ENCODE data around the gene DNAL4. TPM values are rescaled to one million over a fixed set of nuclear protein-coding genes. Genes with fewer than 3 reads are reported as not detected.

DNAL4 gene
- total RNA-seq, 1 donor from 2014 or later, result 18.0 TPM

DNA sequence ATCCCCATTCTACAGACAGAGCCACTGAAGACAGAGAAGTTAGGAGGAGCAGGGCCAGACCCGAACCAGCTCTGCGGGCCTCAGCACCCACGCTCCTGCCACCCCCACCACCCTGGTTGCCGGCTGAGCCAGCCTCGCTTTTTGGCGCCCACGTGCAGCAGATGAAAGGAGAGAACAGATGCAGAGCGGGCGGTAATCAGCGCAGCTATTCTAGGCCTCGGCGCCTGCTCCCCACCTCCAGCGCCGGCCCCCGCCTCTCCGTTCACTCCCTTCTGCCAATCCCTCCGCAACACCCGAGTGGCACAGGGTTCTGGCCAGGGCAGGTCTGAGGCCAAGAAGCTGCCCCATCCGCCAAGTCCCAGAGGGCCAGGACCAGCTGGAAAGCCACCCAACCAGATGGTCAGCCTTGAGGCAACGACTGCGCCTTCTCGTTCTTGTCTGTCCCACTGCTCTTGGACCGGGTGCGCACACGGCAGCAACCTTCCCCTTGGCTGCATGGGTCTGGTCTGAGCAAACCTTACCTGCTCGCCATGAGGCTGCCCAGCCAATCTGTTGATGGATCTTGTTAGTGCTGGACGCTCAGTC lies 16.8 kb downstream of the DNAL4 start:
- H3K27me3 ChIP-seq, result no peaks in the 10 kb centered on the region
- no peaks in the 10 kb centered on the region for H3K4me1 ChIP-seq
- H3K36me3 ChIP-seq, result peaks cover 11 to 16% of the 10 kb centered on the region in 2 donors
- intact Hi-C loops (cut with DNase I), result no loop called here
- no peaks in the 10 kb centered on the region for H3K9me3 ChIP-seq
- no peak overlapping the region for H3K4me3 ChIP-seq
- TF ChIP-seq, protein P1, sequence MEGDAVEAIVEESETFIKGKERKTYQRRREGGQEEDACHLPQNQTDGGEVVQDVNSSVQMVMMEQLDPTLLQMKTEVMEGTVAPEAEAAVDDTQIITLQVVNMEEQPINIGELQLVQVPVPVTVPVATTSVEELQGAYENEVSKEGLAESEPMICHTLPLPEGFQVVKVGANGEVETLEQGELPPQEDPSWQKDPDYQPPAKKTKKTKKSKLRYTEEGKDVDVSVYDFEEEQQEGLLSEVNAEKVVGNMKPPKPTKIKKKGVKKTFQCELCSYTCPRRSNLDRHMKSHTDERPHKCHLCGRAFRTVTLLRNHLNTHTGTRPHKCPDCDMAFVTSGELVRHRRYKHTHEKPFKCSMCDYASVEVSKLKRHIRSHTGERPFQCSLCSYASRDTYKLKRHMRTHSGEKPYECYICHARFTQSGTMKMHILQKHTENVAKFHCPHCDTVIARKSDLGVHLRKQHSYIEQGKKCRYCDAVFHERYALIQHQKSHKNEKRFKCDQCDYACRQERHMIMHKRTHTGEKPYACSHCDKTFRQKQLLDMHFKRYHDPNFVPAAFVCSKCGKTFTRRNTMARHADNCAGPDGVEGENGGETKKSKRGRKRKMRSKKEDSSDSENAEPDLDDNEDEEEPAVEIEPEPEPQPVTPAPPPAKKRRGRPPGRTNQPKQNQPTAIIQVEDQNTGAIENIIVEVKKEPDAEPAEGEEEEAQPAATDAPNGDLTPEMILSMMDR (IDR thresholded peaks at IDR 0.05), result no peak
- no peak for DNase-seq (ENCODE audit: low spot score in 2 of 2)
- no peak overlapping the region for H3K27ac ChIP-seq

DNA sequence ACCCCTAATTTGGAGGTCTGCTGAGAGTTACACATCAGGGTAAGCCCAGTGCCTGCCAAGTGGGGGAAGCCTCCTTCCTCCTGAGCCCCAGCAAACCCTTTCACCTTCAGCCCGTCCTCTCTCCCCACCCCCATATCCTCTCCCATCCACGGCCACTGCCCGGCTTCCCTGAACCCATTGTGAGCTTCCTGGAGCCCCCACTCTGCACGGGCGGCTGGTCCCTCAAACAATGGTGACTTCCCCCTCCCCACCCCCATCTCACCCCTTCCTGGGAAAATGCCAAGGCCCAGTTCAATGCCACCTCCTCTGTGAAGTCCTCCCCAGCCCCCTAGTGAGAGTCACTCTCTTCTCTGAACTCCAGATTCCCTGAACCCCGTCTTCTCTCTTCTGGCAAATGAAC lies 17.9 kb downstream of the DNAL4 start:
- H3K27me3 ChIP-seq, result no peaks in the 10 kb centered on the region
- H3K36me3 ChIP-seq, result peaks cover 11 to 16% of the 10 kb centered on the region in 2 donors
- DNase-seq (ENCODE audit: low spot score in 2 of 2), result no peak
- TF ChIP-seq, protein P1 (IDR thresholded peaks at IDR 0.05), result no peak
- H3K4me1 ChIP-seq, result no peaks in the 10 kb centered on the region
- H3K9me3 ChIP-seq, result no peaks in the 10 kb centered on the region
- no peak overlapping the region for H3K4me3 ChIP-seq
- H3K27ac ChIP-seq, result no peak overlapping the region
- intact Hi-C loops (cut with DNase I), result no loop called here

DNA sequence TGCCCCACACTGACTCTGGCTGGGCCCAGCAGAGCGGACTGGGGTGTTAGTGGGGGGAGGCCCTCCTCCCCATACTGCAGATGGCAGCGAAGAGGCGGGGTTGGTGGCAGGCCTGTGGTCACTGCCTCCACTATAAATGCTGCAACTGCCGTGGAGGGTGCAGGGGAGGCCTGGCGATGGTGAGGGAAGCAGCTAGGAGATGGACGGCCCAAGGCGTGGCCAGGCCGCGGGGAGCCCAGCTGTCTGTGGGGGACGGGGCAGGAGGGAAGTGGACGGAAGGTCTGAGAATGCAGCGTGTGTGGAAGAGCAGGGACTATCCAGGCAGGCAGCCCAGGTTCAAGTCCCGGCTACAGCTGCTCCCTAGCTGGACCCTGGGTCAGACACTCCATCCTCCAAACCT lies 18.3 kb downstream of the DNAL4 start:
- Histone ChIP-seq H3K9me3 (no peaks in the 10 kb centered on the region), H3K4me1 (no peaks in the 10 kb centered on the region), H3K27me3 (no peaks in the 10 kb centered on the region), H3K36me3 (peaks cover 11 to 16% of the 10 kb centered on the region in 2 donors), H3K4me3 (no peak overlapping the region), H3K27ac (no peak overlapping the region)
- no peak for DNase-seq (ENCODE audit: low spot score in 2 of 2)
- TF ChIP-seq, protein P1 (IDR thresholded peaks at IDR 0.05), result no peak
- intact Hi-C loops (cut with DNase I), result no loop called here

DNA sequence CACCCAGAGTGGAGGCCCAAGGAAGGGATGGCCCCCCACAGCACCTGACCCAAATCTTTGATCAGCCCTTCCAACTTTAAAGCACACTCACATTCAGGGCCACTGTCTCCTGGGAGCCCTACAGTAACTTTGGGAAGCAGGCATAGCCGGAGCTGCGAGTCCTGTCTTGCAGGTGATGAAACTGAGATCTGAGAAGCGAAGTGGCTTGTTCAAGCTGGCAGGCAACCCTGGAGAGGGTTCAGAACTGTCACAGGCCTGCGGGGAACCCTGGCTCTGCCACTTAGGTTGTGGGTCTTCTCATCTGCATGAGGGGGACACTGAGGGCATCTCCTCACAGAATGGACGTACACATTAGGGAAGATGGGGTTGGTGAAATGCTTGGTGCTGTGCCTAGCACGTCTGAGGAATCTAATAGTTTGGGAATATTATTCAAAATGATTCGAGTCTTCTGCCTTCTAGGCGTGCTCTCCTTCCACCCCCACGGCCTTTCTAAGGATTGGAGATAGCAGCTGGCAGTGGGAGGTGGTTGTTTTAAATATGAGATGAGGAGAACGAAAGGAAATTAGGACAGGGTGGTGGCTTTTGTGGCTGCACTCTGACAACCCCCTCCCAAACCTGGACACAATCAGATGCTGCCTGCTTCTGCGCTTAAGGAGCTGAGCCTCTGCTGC lies 19.3 kb downstream of the DNAL4 start:
- H3K36me3 ChIP-seq, result peaks cover 6 to 11% of the 10 kb centered on the region in 2 donors
- no peak for DNase-seq (ENCODE audit: low spot score in 2 of 2)
- H3K4me1 ChIP-seq, result no peaks in the 10 kb centered on the region
- H3K27ac ChIP-seq, result no peak overlapping the region
- H3K4me3 ChIP-seq, result no peak overlapping the region
- TF ChIP-seq, protein P1 (IDR thresholded peaks at IDR 0.05), result no peak
- intact Hi-C loops (cut with DNase I), result no loop called here
- H3K9me3 ChIP-seq, result no peaks in the 10 kb centered on the region
- no peaks in the 10 kb centered on the region for H3K27me3 ChIP-seq

DNA sequence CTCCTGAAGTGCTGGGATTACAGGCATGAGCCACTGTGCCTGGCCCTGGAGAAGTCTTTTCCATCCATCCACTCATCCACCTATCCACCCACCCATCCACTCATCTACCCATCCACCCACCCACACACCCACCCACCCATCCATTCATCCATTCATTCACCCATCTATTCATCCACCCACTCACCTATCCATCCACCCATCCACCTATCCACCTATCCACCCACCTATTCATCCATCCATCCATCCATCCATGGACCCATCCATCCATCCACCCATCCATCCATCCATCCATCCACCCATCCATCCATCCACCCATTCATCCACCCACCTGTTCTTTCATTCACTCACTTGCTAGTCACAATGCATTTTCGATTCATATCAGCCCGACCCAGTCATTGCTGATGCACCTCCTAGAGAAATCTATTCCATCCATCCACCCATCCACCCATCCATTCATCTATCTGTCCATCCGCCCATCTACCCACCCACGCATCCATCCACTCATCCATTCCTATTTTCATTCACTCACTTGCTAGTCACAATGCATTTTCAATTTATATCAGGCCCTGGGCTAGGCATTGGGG lies 20.5 kb downstream of the DNAL4 start:
- no peak for DNase-seq (ENCODE audit: low spot score in 2 of 2)
- TF ChIP-seq, protein P1 (IDR thresholded peaks at IDR 0.05), result no peak
- H3K27me3 ChIP-seq, result no peaks in the 10 kb centered on the region
- intact Hi-C loops (cut with DNase I), result no loop called here
- H3K27ac ChIP-seq, result no peak overlapping the region
- no peaks in the 10 kb centered on the region for H3K4me1 ChIP-seq
- peaks cover 0 to 2% of the 10 kb centered on the region in 2 donors for H3K36me3 ChIP-seq
- H3K4me3 ChIP-seq, result no peak overlapping the region
- no peaks in the 10 kb centered on the region for H3K9me3 ChIP-seq

All from ascending aorta (tissue), 2 donors.